GM23338 (cell line): ENCODE data around the gene IL21R. TPM values are rescaled to one million over a fixed set of nuclear protein-coding genes. Genes with fewer than 3 reads are reported as not detected.

Experiments used
- ATAC-seq: fragments of 200-7000 bp; cut with Tn5 transposase; 3 replicates; pipeline ENCODE4 v1.9.1; 2020
- DNase-seq: peaks from one replicate; pipeline ENCODE4 v3.0.0-alpha.2; 2015; ENCODE audit warnings: low spot score
- H2AFZ ChIP-seq: fragments of 200-600 bp; sonication (generic); 2 replicates; pipeline ENCODE4 v1.8.0; 2016; ENCODE audit warnings: antibody characterized with exemption, mild to moderate bottlenecking, moderate library complexity
- H3F3A ChIP-seq: fragments of 200-600 bp; sonication (generic); replicated peaks from 2 replicates; pipeline ENCODE4 v1.8.0; 2017; ENCODE audit warnings: antibody characterized with exemption, mixed run types, low read depth
- H3K27ac ChIP-seq: fragments of 200-600 bp; sonication (generic); 2 replicates; pipeline ENCODE4 v1.6.1; 2016; ENCODE audit warnings: low read depth
- H3K27me3 ChIP-seq: fragments of 200-600 bp; sonication (generic); 2 replicates; pipeline ENCODE4 v1.8.0; 2016; ENCODE audit warnings: mild to moderate bottlenecking, mixed run types, moderate library complexity; ENCODE audit not compliant: insufficient read depth
- H3K36me3 ChIP-seq: fragments of 200-600 bp; sonication (generic); 2 replicates; pipeline ENCODE4 v1.8.0; 2016; ENCODE audit warnings: mild to moderate bottlenecking; ENCODE audit not compliant: insufficient read depth
- H3K4me1 ChIP-seq: fragments of 200-600 bp; sonication (generic); 2 replicates; pipeline ENCODE4 v1.8.0; 2016; ENCODE audit warnings: mild to moderate bottlenecking, moderate library complexity; ENCODE audit not compliant: insufficient read depth
- H3K4me2 ChIP-seq: fragments of 200-600 bp; sonication (generic); 2 replicates; pipeline ENCODE4 v1.7.1; 2017; ENCODE audit warnings: mixed run types
- H3K4me3 ChIP-seq: fragments of 200-600 bp; sonication (generic); 2 replicates; pipeline ENCODE4 v1.6.1; 2016; ENCODE audit warnings: mixed run types
- H3K79me2 ChIP-seq: fragments of 200-600 bp; sonication (generic); replicated peaks from 2 replicates; pipeline ENCODE4 v1.8.0; 2017; ENCODE audit warnings: mild to moderate bottlenecking; ENCODE audit not compliant: insufficient read depth
- H3K9me2 ChIP-seq: fragments of 200-600 bp; sonication (generic); 2 replicates; pipeline ENCODE4 v1.8.0; 2017; ENCODE audit not compliant: insufficient read depth
- H4K20me1 ChIP-seq: fragments of 200-600 bp; sonication (generic); replicated peaks from 2 replicates; pipeline ENCODE4 v1.8.0; 2017; ENCODE audit warnings: mild to moderate bottlenecking; ENCODE audit not compliant: insufficient read depth
- H3K27ac Mint-ChIP-seq: 2 replicates; pipeline ENCODE4 v1.8.0; 2020; ENCODE audit warnings: inconsistent platforms, mild to moderate bottlenecking, moderate library complexity, mixed read lengths
- H3K27me3 Mint-ChIP-seq: 3 replicates; pipeline ENCODE4 v1.8.0; 2022; ENCODE audit warnings: low read depth, mild to moderate bottlenecking, moderate library complexity, mixed read lengths, inconsistent platforms; ENCODE audit not compliant: insufficient read depth, poor library complexity
- H3K36me3 Mint-ChIP-seq: 3 replicates; pipeline ENCODE4 v1.8.0; 2021; ENCODE audit warnings: low read depth, mild to moderate bottlenecking, inconsistent platforms, moderate library complexity, mixed read lengths
- H3K4me1 Mint-ChIP-seq: 3 replicates; pipeline ENCODE4 v1.8.0; 2020; ENCODE audit warnings: mild to moderate bottlenecking, inconsistent platforms, mixed read lengths
- H3K4me3 Mint-ChIP-seq: 3 replicates; pipeline ENCODE4 v1.8.0; 2021; ENCODE audit warnings: moderate library complexity, mild to moderate bottlenecking, inconsistent platforms, mixed read lengths
- H3K9me3 Mint-ChIP-seq: 3 replicates; pipeline ENCODE4 v1.8.0; 2020; ENCODE audit warnings: moderate library complexity, mild to moderate bottlenecking, inconsistent platforms, mixed read lengths
- CREB1 ChIP-seq: fragments of 250-450 bp; sonication (Bioruptor Pico); IDR thresholded peaks from 2 replicates; pipeline ENCODE4 v1.5.0; 2020; ENCODE audit warnings: low read depth, mild to moderate bottlenecking, moderate library complexity
- CTCF ChIP-seq, 2 experiments: fragments of 200-600 bp in 1 of 2; sonication (generic) in 1 of 2; conservative IDR thresholded peaks; 2 replicates each; pipeline versions ENCODE4 v1.5.1 to v1.6.1; 2016 to 2017; ENCODE audit warnings: antibody characterized with exemption in 2 of 2, low read depth in 2 of 2, mild to moderate bottlenecking in 2 of 2, moderate library complexity in 1 of 2
- ETS1 ChIP-seq: IDR thresholded peaks from 2 replicates; pipeline ENCODE4 v1.6.1; 2016; ENCODE audit warnings: antibody characterized with exemption
- EZH2 ChIP-seq: fragments of 200-600 bp; sonication (generic); IDR thresholded peaks from one replicate; pipeline ENCODE4 v1.8.0; 2017; ENCODE audit warnings: antibody characterized with exemption, mild to moderate bottlenecking, low read depth; ENCODE audit not compliant: unreplicated experiment
- EZH2phosphoT487 ChIP-seq: fragments of 200-600 bp; sonication (generic); IDR thresholded peaks from one replicate; pipeline ENCODE4 v1.8.1; 2018; ENCODE audit warnings: antibody characterized with exemption; ENCODE audit not compliant: unreplicated experiment
- JUNB ChIP-seq: IDR thresholded peaks from one replicate; pipeline ENCODE4 v1.6.1; 2016; ENCODE audit warnings: antibody characterized with exemption; ENCODE audit not compliant: unreplicated experiment
- NANOG ChIP-seq: IDR thresholded peaks from 2 replicates; pipeline ENCODE4 v1.6.1; 2016; ENCODE audit warnings: antibody characterized with exemption, borderline replicate concordance
- POLR2AphosphoS5 ChIP-seq: IDR thresholded peaks from 2 replicates; pipeline ENCODE4 v1.6.1; 2016; ENCODE audit warnings: antibody characterized with exemption, low read depth
- STAT1 ChIP-seq: IDR thresholded peaks from one replicate; pipeline ENCODE4 v1.6.1; 2016; ENCODE audit warnings: antibody characterized with exemption; ENCODE audit not compliant: unreplicated experiment
- ZNF114 ChIP-seq: fragments of 250-450 bp; sonication (Bioruptor Pico); IDR thresholded peaks from 2 replicates; pipeline ENCODE4 v1.5.0; 2020; ENCODE audit warnings: mild to moderate bottlenecking, moderate library complexity
- ZNF331 ChIP-seq: fragments of 250-450 bp; sonication (Bioruptor Pico); IDR thresholded peaks from 2 replicates; pipeline ENCODE4 v1.5.0; 2020; ENCODE audit warnings: low read depth, mild to moderate bottlenecking, moderate library complexity
- ZNF462 ChIP-seq: fragments of 250-450 bp; sonication (Bioruptor Pico); IDR thresholded peaks from 2 replicates; pipeline ENCODE4 v1.5.0; 2020; ENCODE audit warnings: mild to moderate bottlenecking, moderate library complexity
- polyA plus RNA-seq: library from polyadenylated mRNA; unstranded; fragments of >200 nt; fragmentation: Nextera tagmentation; extraction: Ambion mirVana; gene quantifications from 2 replicates; pipeline ENCODE4 v1.2.1, GENCODE V29; 2016
- total RNA-seq: library from RNA; depleted of rRNA; stranded (reverse); fragments of >200 nt; shearing (Covaris generic); gene quantifications from 2 replicates; pipeline ENCODE4 v1.2.3, GENCODE V29; 2014

The IL21R gene
- total and polyA plus RNA-seq, 2 experiments from 2014 or later = 0.42 to 2.6 TPM

- TF ChIP-seq ZNF462 (CRISPR knock-in tag) (no peak), STAT1 (no peak), POLR2AphosphoS5 (no peak), ZNF114 (CRISPR knock-in tag) (no peak)
These were observed 37.4 kb upstream of the IL21R start (continued) for GRCh38 chr16:27364493-27365141.

- H3K79me2 ChIP-seq = no peaks in the 10 kb centered on the region
- no peaks in the 10 kb centered on the region for H4K20me1 ChIP-seq
- Mint-ChIP-seq H3K36me3 (peaks cover 16% of the 10 kb centered on the region), H3K27ac (no peak overlapping the region), H3K4me1 (peaks cover 7% of the 10 kb centered on the region; the same call in 2 of the 3 replicates), H3K9me3 (no peaks in the 10 kb centered on the region), H3K27me3 (no peaks in the 10 kb centered on the region), H3K4me3 (no peak overlapping the region)
- H2AFZ ChIP-seq = no peak overlapping the region
- no peak for ATAC-seq
- no peaks in the 10 kb centered on the region for H3F3A ChIP-seq
- no peaks in the 10 kb centered on the region for H3K4me1 ChIP-seq
- H3K36me3 ChIP-seq = no peaks in the 10 kb centered on the region
- H3K4me2 ChIP-seq = no peak overlapping the region
- H3K4me3 ChIP-seq = no peak overlapping the region
- DNase-seq = no peak
- no peak overlapping the region for H3K27ac ChIP-seq
- no peaks in the 10 kb centered on the region for H3K9me2 ChIP-seq
- no peaks in the 10 kb centered on the region for H3K27me3 ChIP-seq
- TF ChIP-seq JUNB = no peak
- TF ChIP-seq EZH2 = no peak
- TF ChIP-seq CREB1 = no peak
- no peak for TF ChIP-seq EZH2phosphoT487
- TF ChIP-seq NANOG = no peak
- no peak for TF ChIP-seq ZNF114 (CRISPR knock-in tag)
- no peak for TF ChIP-seq ETS1
- no peak for TF ChIP-seq ZNF331 (CRISPR knock-in tag)
- no peak for TF ChIP-seq STAT1
- no peak for TF ChIP-seq CTCF (conservative IDR thresholded peaks at IDR 0.05; ENCODE audit: low read depth in 2 of 2)
- TF ChIP-seq POLR2AphosphoS5 = no peak
These were observed 36.6 kb upstream of the IL21R start for GRCh38 chr16:27365142-27366089.
